ENCODE results near the gene TPRN.

DNA sequence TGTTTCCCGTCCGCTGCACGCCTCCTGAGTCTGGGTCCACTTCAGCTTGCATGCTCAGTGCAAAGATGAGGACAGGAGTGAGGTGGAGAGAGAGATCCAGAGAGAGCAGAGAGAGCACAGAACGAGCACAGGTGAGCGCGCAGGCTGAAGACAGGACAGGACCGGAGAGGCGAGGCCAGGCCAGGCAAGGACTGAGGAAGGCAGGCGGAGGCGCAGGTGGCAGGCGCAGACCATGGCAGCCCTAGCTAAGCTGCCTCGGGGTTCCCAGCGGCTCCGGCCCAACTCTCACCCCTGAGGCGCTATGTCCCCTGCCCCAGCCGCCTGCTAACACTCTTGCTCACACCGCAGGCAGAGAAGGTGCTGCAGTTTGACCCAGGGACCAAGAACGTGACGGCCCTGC lies 51.9 kb downstream of the TPRN start:
- TF ChIP-seq YY1 (IDR thresholded peaks at IDR 0.05; ENCODE audit: insufficient read depth, insufficient read length) (no peak), ZNF274 (IDR thresholded peaks at IDR 0.05; ENCODE audit: low read depth, low read length) (no peak)
